HG02973 (cell line): Measurements from ENCODE around the gene GRIA1.

Experiments
- ATAC-seq: cut with Tn5 transposase; IDR thresholded peaks from one replicate; pipeline ENCODE4 v1.9.1; 2021; ENCODE audit warnings: moderate library complexity; ENCODE audit not compliant: unreplicated experiment

Gene GRIA1

DNA sequence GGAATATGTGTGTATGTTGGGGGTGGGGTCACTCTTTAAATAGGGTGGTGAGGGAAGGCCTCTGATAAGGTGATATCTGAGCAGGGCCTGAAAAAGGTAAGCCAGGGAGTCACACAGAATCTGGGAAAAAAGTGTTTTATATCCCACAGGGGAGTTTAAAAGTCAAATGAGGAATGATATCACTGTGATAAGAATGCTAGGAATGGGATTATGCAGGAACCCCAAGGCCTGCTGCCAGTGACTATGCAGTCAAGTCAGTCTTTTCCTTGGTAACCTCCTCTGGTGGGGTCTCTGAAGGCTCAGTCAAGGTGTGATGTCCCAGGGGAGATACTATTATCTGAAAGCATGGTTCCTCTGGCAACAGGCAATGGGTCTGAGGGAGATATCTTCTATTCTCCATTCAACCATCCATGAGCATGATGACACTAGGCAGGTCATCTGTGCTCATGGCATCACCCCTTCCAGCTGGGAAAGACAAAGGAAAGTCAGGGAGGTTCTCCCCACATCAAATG, 53.5 kb downstream of the GRIA1 start:
- ATAC-seq = no peak

DNA sequence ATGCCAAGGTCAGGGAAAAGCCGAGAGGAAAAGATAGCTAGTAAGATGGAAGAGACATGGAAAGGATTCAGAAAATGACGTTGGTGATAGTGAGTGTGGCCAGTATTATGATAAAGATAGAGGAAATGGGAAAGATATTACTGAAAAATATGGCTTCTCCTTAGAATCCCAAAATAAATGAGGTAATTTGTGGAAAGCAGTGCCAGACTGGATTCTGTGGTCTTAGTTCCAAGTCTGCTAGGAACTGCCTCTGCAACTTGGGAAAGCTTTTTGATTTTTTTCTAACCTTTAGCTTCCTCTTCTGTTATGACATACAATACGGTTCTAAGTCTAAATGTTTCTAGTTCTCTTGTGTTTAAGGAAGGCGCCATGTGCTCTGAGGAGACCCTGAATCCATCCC, 54.2 kb downstream of the GRIA1 start:
- ATAC-seq = no peak

DNA sequence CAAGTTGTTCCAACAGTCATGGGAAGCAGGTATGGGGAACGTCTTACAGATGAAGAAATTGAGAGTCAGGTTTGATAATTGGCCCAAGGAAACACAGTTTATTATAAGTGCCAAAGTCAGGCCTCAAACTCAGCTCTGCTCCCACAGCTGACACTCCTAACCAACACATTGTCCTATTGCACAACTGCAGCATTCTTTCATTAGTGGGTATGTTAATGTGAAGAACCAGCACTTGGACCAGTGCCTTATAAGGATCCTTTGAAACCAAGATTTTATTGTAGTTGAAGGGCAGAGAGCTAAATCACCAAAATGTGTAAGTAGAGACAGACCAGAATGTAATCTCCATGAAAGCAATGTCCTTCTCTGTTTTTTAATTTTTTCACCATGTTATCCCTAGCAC, 56.1 kb downstream of the GRIA1 start:
- ATAC-seq = no peak

- ATAC-seq = no peak
Measured at GRCh38 chr5:153551537-153552079, 61.1 kb downstream of the GRIA1 start.

DNA sequence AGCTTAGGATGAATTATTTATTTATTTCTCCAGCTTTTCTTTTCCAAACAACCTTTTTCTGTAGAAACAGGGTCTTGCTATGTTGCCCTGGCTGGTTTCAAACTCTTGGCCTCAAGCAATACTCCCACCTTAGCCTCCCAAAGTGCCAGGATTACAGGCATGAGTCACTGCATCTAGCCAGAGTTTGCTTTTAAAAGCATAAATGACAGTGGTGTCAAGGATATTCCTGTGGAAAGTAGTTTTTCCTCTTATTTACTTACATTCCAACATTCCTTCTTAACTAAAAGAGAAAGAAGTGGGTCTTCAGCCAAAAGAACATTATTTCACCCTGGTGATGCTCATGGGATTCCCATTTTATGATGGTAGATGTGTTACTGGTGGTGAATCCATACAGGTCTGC, 62.4 kb downstream of the GRIA1 start:
- ATAC-seq = no peak

DNA sequence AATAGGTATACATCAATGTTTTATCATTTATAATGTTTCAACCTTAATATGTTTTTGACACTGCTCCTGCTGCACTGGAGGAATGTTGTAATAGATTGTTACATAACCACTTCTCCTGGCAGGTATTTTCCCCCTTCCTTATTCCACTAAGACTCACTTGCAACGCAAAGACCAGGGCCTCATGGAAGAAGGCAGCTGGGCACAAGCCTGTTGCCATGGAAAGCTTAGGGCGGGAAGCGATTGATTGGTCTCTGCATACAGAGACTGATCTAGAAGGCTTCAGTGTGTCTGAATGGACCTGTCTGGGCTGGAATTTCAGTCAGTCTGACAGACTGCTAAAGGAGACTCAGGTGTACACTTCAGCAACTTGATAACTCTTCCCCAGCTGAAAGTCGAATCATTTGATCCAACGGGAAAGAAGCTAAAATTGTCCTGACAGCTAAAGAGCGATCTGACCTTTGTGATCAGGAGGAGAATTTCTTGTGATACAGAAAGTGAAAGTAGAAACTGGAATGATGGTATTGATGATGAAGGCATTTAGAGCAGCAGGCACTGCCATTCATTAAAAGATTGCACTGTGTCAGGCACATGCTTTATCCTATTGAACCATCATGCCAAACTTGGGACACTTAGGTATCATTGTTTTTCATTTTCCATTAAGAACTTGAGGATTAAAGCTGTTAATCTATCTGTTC, 65.1 kb downstream of the GRIA1 start:
- ATAC-seq = no peak

DNA sequence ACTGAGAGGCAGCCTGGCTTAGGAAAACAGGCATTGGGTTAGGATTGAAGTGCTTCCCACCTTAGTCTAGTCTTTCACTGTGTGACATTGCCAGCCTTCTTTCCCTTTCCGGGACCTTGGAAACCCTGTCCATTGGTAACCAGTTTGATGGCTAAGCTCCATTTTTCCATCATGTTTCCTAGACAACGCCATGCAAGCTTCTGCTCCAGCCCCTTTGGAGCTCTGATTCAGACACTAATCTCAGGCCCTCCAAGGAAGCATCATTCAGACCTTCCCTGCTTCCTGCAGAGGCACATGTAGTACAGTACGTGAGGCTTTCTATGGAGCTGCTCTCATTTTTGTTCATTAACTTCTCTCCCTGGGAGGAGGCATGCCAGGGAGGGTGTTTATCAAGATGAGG, 68.5 kb downstream of the GRIA1 start:
- no peak for ATAC-seq

- ATAC-seq = no peak
Measured at GRCh38 chr5:153559926-153560325, 69.5 kb downstream of the GRIA1 start.

DNA sequence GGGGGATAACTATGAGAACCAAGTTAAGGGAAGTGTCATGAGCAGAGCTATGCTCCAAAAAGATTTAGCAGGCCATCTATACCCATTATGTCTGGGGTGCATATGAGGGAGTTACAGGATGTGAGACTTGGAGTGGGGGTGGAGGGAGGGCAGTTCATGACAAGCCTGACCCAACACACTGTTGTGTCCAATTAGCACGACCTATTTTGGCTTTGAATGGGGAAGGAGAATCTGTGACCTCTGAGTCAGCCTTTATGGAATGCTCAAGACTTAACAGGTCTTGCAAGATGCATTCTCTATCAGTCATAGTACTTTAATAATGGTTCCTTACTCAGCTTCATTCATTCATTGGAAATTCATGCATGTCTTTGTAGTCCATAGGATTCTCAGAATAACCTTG, 71.7 kb downstream of the GRIA1 start:
- ATAC-seq = no peak

DNA sequence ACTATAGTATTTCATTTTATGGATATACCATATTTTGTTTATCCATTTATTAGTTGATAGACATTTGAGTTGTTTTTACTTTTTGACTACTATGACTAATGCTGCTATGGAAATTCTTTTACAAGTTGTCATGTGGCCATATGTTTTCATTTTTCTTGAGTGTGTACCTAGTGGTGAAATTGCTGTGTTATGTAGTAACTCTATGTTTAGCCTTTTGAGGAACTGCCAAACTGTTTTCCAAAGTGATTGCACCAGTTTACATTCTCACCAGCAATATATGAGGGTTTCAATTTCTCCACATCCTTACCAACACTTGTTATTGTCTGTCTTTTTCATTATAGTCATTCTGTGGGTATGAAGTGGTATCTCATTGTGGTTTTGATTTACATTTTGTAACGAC, 75.4 kb downstream of the GRIA1 start:
- no peak for ATAC-seq

DNA sequence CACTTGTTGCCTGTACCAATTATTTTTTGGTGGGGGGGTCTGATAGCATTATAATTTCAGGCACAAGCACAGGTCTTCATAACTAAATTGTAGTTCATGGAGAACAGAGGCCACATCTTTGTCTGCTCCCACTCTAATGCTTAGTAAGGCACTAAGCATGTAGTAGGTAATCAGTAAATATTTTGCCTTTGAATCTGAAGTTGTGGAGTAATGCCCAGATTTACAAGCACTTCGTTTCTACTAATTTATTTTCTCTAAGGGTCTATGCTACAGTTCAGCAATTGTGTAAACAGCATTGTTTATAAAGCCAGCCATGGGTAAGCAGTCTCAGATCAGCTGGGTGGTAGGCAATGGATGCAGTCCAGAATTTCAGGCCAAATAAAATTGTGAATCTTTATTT, 78.6 kb downstream of the GRIA1 start:
- no peak for ATAC-seq

- no peak for ATAC-seq
Measured at GRCh38 chr5:153571162-153571561, 80.7 kb downstream of the GRIA1 start.

- ATAC-seq = no peak
Measured at GRCh38 chr5:153572411-153573145, 82.1 kb downstream of the GRIA1 start.

GRCh38 chr5:153573326-153574033, 83.0 kb downstream of the GRIA1 start:
- ATAC-seq = no peak

GRCh38 chr5:153584126-153584959, 93.9 kb downstream of the GRIA1 start:
- ATAC-seq = no peak

GRCh38 chr5:153584960-153585359, 94.5 kb downstream of the GRIA1 start:
- ATAC-seq = no peak

- ATAC-seq = no peak
Measured at GRCh38 chr5:153585622-153586277, 95.3 kb downstream of the GRIA1 start.

DNA sequence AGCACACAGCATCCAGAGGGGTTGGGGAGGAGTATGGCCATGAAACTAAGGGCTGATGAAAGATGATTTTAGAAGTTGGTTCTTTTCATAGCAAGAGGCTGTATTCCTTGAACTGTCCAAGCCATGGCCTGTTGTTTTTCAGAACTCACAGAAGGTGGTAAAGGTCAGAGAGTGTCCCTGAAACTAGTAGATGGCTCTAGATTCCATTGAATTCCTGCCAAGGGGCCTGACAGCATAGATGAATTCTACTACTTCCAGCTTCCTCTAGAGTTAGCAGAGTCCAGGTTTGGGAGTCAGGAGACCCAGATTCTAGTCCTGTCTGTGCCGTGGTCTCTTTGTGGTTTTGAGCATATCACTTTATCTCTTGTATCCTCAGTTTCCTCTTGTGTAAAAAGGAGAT, 101.6 kb downstream of the GRIA1 start:
- no peak for ATAC-seq

DNA sequence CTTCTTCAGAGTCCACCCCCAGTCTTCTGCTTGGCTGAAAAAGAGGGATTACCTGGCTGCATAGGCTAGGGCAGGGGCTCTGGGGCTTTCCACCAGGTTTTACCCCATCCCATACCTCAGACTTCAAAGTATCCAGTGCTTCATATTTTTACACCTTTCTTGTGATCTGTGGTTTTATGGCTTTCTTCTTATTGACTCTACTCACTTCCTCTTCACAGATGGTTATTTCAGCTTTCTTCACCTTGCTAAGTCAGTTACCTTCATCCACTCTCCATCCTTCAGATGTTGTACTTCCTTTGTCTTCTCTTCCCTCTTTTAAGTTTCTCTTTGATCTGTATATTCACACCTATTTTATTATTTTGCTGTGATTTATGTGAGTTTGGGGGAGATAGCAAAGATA, 104.3 kb downstream of the GRIA1 start:
- no peak for ATAC-seq

DNA sequence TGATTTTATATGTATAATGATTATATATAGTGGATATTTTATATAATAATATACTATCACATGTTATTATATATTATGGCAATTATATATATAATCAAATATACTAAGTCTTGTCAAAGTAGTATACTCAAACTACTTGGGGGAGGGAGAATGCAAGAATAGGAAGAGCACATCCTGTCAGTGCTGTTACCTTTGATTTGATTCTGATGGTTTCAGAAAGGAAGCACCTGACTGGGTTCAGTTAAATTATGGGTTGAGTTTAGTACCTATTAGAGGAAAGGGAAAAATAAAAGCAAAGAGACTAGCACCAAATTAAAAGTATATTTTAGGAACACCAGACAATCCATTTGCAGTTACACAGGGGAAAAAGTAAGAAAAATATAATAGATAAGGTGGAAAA, 107.6 kb downstream of the GRIA1 start:
- ATAC-seq = no peak
